Ascending aorta (tissue), 2 donors: ENCODE results near the gene PLXNA2. TPM values are rescaled to one million over a fixed set of nuclear protein-coding genes. Genes with fewer than 3 reads are reported as not detected.

Experiments used
- DNase-seq, 2 donors: peaks; one replicate each; pipeline ENCODE4 v3.0.0-alpha.2; 2019; ENCODE audit warnings: low spot score in 2 of 2
- H3K27ac ChIP-seq, 2 donors: fragments of 200-600 bp; sonication (generic); one replicate each; pipeline ENCODE4 v1.5.1; 2016 to 2017; ENCODE audit warnings: mild to moderate bottlenecking in 1 of 2
- H3K27me3 ChIP-seq: fragments of 200-600 bp; sonication (generic); one replicate; pipeline ENCODE4 v1.5.1; 2017
- H3K36me3 ChIP-seq, 2 donors: fragments of 200-600 bp; sonication (generic); one replicate each; pipeline ENCODE4 v1.5.1; 2016
- H3K4me1 ChIP-seq, 2 donors: fragments of 200-600 bp; sonication (generic); one replicate each; pipeline ENCODE4 v1.5.1; 2016 to 2017; ENCODE audit warnings: mild to moderate bottlenecking in 1 of 2
- H3K4me3 ChIP-seq, 2 donors: fragments of 200-600 bp; sonication (generic); one replicate each; pipeline ENCODE4 v1.5.1; 2016 to 2017; ENCODE audit warnings: mild to moderate bottlenecking in 1 of 2
- H3K9me3 ChIP-seq, 2 donors: fragments of 200-600 bp; sonication (generic); one replicate each; pipeline ENCODE4 v1.5.1; 2016
- intact Hi-C: fragments of 100-400 bp; cut with DNase I; formaldehyde crosslinking; loops from one replicate; pipeline ENCODE4 v1.15.1; 2023
- total RNA-seq: library from RNA; depleted of rRNA; stranded (reverse); fragments of >200 nt; gene quantifications from one replicate; pipeline ENCODE4 v1.1.0, GENCODE V29; 2016
- TF ChIP-seq, protein P1 (sequence below), 3 experiments: fragments of 200-600 bp in 2 of 3; fragments of 450-650 bp in 1 of 3; sonication (generic) in 2 of 3; IDR thresholded peaks; one replicate each; pipeline ENCODE4 v1.5.1; 2016 to 2019; ENCODE audit warnings: antibody characterized with exemption in 3 of 3, mild to moderate bottlenecking in 1 of 3, moderate library complexity in 1 of 3

The PLXNA2 gene
- total RNA-seq, 1 donor from 2014 or later = 33.0 TPM

DNA sequence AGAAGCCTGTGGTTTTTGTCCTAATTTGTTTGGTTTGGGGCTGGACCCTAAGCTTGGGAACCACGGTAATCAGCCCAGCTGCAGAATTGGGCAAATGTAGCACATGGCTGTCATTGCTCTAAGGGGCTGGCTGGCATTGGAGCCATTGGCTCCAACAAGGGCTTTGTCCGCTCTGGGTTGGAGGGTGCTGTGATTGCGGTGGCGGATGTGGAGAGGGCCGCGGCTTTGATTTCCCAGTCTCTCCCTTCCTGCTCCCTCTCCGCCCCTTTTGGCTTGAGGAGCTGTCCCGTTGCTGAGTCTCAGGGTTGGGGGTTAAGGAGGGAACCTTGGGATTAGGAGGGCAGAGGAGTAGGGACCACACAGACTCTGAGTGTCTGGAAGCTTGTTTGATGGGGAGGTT, 241.5 kb downstream of the PLXNA2 start:
- Histone ChIP-seq H3K4me3 (no peak overlapping the region), H3K4me1 (no peaks in the 10 kb centered on the region), H3K9me3 (no peaks in the 10 kb centered on the region), H3K27me3 (no peaks in the 10 kb centered on the region), H3K27ac (no peak overlapping the region), H3K36me3 (no peaks in the 10 kb centered on the region)
- DNase-seq = peak in 1 of 2 donors; percentile 60
- TF ChIP-seq, protein P1, sequence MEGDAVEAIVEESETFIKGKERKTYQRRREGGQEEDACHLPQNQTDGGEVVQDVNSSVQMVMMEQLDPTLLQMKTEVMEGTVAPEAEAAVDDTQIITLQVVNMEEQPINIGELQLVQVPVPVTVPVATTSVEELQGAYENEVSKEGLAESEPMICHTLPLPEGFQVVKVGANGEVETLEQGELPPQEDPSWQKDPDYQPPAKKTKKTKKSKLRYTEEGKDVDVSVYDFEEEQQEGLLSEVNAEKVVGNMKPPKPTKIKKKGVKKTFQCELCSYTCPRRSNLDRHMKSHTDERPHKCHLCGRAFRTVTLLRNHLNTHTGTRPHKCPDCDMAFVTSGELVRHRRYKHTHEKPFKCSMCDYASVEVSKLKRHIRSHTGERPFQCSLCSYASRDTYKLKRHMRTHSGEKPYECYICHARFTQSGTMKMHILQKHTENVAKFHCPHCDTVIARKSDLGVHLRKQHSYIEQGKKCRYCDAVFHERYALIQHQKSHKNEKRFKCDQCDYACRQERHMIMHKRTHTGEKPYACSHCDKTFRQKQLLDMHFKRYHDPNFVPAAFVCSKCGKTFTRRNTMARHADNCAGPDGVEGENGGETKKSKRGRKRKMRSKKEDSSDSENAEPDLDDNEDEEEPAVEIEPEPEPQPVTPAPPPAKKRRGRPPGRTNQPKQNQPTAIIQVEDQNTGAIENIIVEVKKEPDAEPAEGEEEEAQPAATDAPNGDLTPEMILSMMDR (IDR thresholded peaks at IDR 0.05) = no peak
- intact Hi-C loops = no loop called here

- H3K4me1 ChIP-seq = no peaks in the 10 kb centered on the region
- no peak overlapping the region for H3K4me3 ChIP-seq
- H3K9me3 ChIP-seq = no peaks in the 10 kb centered on the region
- H3K36me3 ChIP-seq = no peaks in the 10 kb centered on the region
- DNase-seq = no peak
- no peaks in the 10 kb centered on the region for H3K27me3 ChIP-seq
- intact Hi-C loops = no loop called here
- TF ChIP-seq, protein P1 (IDR thresholded peaks at IDR 0.05) = no peak
- H3K27ac ChIP-seq = no peak overlapping the region
Measured at GRCh38 chr1:208002078-208002477, 242.1 kb downstream of the PLXNA2 start.

- TF ChIP-seq, protein P1 (IDR thresholded peaks at IDR 0.05) = no peak
- no peak overlapping the region for H3K27ac ChIP-seq
- H3K4me3 ChIP-seq = no peak overlapping the region
- no peaks in the 10 kb centered on the region for H3K9me3 ChIP-seq
- no peaks in the 10 kb centered on the region for H3K4me1 ChIP-seq
- intact Hi-C loops = no loop called here
- H3K36me3 ChIP-seq = no peaks in the 10 kb centered on the region
- DNase-seq = no peak
- H3K27me3 ChIP-seq = no peaks in the 10 kb centered on the region
Measured at GRCh38 chr1:208000504-208000903, 243.7 kb downstream of the PLXNA2 start.

DNA sequence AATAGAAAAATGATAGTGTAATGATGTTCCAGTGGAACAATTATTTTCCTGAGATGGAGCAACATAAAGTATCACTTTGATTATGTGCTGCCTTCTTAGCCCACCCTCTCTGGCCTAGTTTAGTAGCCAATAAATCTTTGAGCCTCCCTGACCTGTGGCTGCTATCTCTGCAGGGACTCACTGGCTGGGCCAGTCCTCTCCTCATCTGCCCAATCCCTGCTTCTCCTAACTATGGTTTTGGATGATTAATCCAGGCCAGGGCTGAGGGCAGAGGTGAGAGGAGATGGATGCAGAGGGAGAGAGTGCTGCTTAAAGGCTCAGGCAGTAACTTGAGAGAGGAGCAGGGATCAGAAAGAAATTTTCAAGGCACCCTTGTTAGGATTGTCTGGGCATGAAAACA, 244.2 kb downstream of the PLXNA2 start:
- Histone ChIP-seq H3K4me3 (no peak overlapping the region), H3K4me1 (no peaks in the 10 kb centered on the region), H3K9me3 (no peaks in the 10 kb centered on the region), H3K36me3 (no peaks in the 10 kb centered on the region), H3K27me3 (no peaks in the 10 kb centered on the region), H3K27ac (no peak overlapping the region)
- TF ChIP-seq, protein P1 (IDR thresholded peaks at IDR 0.05) = no peak
- DNase-seq = no peak
- intact Hi-C loops = no loop called here

DNA sequence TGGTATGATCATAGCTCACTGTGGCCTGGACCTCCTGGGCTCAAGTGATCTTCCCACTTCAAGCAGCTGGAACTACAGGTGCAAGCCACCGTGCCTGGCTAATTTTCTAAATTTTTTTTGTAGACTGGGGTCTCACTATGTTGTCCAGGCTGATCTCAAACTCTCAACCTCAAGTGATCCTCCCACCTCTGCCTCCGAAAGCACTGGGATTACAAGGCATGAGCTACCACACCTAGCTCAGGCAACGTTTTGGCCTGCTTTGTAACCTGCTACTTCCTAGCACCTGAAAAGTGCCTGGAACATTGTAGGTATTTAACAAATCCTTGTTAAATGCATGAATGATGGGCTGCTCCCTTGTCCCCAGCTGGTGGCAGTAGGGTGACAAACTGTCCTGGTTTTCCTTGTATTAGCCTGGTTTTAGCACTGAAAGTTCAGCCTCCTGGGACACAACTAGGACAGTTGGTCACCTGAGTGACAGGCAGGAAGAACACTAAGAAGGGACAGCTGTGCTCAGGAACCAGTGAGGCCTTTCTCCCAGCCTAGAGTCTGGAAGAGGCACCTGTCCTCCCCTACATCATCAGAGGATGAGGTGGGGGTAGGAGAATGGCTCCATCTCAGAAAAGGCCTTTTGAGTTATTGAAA, 244.8 kb downstream of the PLXNA2 start:
- no peaks in the 10 kb centered on the region for H3K9me3 ChIP-seq
- intact Hi-C loops = no loop called here
- TF ChIP-seq, protein P1 (IDR thresholded peaks at IDR 0.05) = no peak

GRCh38 chr1:207998691-207999090, 245.5 kb downstream of the PLXNA2 start:
- Histone ChIP-seq H3K4me1 (no peaks in the 10 kb centered on the region), H3K36me3 (no peaks in the 10 kb centered on the region), H3K4me3 (no peak overlapping the region), H3K27ac (no peak overlapping the region), H3K9me3 (no peaks in the 10 kb centered on the region), H3K27me3 (no peaks in the 10 kb centered on the region)
- intact Hi-C loops = no loop called here
- TF ChIP-seq, protein P1 (IDR thresholded peaks at IDR 0.05) = no peak
- DNase-seq = no peak

More for the DNA sequence above, 244.8 kb downstream of the PLXNA2 start:
- no peaks in the 10 kb centered on the region for H3K4me1 ChIP-seq
- DNase-seq = no peak
- no peak overlapping the region for H3K27ac ChIP-seq
- no peaks in the 10 kb centered on the region for H3K36me3 ChIP-seq
- H3K27me3 ChIP-seq = no peaks in the 10 kb centered on the region
- no peak overlapping the region for H3K4me3 ChIP-seq
